Effector memory CD8-positive, alpha-beta T cell (primary cell): ENCODE results near the gene GSPT1.

Experiments
- ATAC-seq: fragments of 150-1000 bp; cut with Tn5 transposase; replicated peaks from 2 replicates; pipeline ENCODE4 v1.10.0; 2021; ENCODE audit warnings: mild to moderate bottlenecking, moderate library complexity
- DNase-seq, 3 experiments: peaks; one replicate each; pipeline ENCODE4 v3.0.0; 2021
- H3K27ac Mint-ChIP-seq, 2 donors: one replicate each; pipeline ENCODE4 v1.8.0; 2022; ENCODE audit warnings: mild to moderate bottlenecking in 2 of 2, mixed read lengths in 2 of 2, moderate library complexity in 2 of 2
- H3K27me3 Mint-ChIP-seq, 2 donors: one replicate each; pipeline ENCODE4 v1.8.0; 2022; ENCODE audit warnings: mixed read lengths in 2 of 2
- H3K36me3 Mint-ChIP-seq: one replicate; pipeline ENCODE4 v1.8.0; 2022; ENCODE audit warnings: mild to moderate bottlenecking, moderate library complexity, mixed read lengths; ENCODE audit not compliant: insufficient read depth
- H3K4me1 Mint-ChIP-seq, 2 donors: one replicate each; pipeline ENCODE4 v1.8.0; 2022; ENCODE audit warnings: low read depth in 2 of 2, mixed read lengths in 2 of 2
- H3K4me3 Mint-ChIP-seq, 2 donors: one replicate each; pipeline ENCODE4 v1.8.0; 2022; ENCODE audit warnings: mild to moderate bottlenecking in 2 of 2, mixed read lengths in 2 of 2, moderate library complexity in 2 of 2
- H3K9me3 Mint-ChIP-seq, 2 donors: one replicate each; pipeline ENCODE4 v1.8.0; 2022; ENCODE audit warnings: mixed read lengths in 2 of 2

Gene GSPT1

DNA sequence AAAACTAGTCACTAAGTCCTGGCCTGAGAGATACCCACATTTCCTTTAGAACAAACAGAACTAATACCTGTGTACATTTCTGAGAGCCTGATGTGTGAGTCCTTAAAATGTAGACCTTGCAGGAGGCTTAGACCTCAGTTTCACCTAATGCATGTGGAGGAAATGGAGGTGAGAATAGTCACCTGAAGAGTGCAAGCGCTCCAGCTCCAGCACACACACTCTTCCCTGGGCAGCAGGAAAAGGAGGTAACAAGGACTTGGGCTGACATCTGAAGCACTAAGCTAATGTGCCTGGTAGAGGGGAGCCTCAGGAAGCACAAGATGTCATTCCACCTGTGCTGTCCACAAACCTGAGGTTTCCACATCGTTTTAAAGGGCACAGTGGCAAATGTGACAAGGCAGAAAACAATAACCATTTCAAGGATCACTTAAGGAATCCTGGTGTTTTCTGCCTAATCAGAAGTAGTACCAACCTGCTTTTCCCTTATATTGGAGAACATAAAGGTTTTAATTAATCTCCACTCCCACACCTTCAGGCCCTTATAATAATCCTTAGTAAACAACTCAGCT, 47.3 kb downstream of the GSPT1 start:
- DNase-seq = no peak
- Mint-ChIP-seq H3K9me3 (no peaks in the 10 kb centered on the region), H3K36me3 (peaks cover 41% of the 10 kb centered on the region), H3K27me3 (no peaks in the 10 kb centered on the region), H3K4me1 (peaks cover 0 to 11% of the 10 kb centered on the region in 2 donors), H3K27ac (peak overlapping the region; percentile 51 to 71), H3K4me3 (no peak overlapping the region)
- no peak for ATAC-seq

DNA sequence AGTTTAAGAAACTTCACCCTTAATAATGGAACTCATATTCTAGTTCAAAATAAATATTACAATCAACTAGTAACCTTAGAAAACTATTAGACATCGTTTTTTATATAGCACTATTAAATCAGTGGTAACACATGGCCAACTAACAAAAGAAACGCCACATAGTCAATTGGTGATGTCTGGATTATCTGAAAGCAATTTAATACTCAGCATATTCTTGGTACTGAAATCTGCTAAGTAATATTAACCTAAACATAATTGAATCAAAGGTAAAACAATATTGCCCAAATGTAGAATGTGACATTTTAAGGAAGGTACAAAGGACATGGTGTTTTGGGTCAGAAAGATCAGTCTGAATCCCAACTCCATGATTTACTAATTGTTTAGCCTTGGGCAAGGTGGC, 53.3 kb downstream of the GSPT1 start:
- no peak overlapping the region for H3K27ac Mint-ChIP-seq
- DNase-seq (no peak), ATAC-seq (no peak)
- H3K4me1 Mint-ChIP-seq = peaks cover 1 to 27% of the 10 kb centered on the region in 2 donors
- no peak overlapping the region for H3K4me3 Mint-ChIP-seq
- H3K9me3 Mint-ChIP-seq = no peaks in the 10 kb centered on the region
- H3K27me3 Mint-ChIP-seq = no peaks in the 10 kb centered on the region
- peaks cover 11% of the 10 kb centered on the region for H3K36me3 Mint-ChIP-seq

DNA sequence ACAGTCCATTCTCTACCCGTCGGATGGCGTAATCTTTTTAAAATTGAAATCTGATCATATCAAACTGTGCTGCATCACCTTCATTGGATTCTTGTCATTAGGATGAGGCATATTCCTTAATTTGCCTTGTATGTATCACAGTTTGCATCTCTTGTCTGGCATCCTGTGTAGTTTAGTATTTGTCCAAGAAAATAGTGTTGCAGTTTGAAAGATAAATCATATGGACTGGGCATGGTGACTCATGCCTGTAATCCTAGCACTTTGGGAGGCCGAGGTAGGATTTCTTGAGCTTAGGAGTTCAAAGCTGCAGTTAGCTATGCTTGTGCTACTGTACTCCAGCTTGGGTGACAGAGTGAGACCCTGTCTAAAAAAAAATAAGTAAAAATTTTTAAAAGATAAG, 58.6 kb downstream of the GSPT1 start:
- no peaks in the 10 kb centered on the region for H3K9me3 Mint-ChIP-seq

DNA sequence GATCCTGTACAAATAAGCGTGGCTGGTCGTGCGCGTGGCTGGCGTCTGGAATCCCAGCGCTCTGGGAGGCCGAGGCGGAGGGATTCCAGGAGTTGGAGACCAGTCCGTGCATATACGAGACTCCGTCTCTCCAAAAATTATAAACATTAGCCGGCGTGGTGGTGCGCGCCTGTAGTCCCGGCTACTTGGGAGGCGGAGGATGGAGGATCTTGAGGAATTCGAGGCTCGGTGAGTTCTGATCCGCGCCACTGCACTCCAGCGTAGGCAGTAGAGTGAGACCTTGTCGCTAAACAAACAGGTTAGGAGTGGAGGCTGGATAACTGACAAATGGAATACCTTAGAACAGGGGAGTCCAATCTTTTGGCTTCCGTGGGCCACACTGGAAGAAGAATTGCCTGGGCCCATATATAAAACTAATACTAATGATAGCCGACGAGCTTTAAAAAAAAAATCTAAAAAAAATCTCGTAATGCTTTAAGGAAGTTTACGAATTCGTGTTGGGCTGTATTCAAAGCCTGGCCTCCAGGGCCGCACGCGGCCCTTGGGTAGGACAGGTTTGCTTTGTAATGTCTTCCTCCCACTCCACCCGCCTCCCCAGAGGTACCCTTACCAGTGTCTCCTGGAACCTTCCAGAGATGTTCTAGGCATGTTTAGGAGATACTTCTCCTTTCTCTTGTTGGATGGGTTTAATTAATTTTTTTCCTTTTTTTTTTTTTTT, 63.5 kb downstream of the GSPT1 start:
- ATAC-seq = no peak
- peaks cover 32 to 44% of the 10 kb centered on the region in 2 donors for H3K4me1 Mint-ChIP-seq
- peaks cover 38% of the 10 kb centered on the region for H3K36me3 Mint-ChIP-seq
- H3K4me3 Mint-ChIP-seq = peak overlapping the region; percentile 99
- no peaks in the 10 kb centered on the region for H3K27me3 Mint-ChIP-seq
- peak overlapping the region; percentile 97 to 98 for H3K27ac Mint-ChIP-seq
- DNase-seq = no peak
- no peaks in the 10 kb centered on the region for H3K9me3 Mint-ChIP-seq

More for the DNA sequence above, 58.6 kb downstream of the GSPT1 start:
- H3K36me3 Mint-ChIP-seq = peaks cover 3% of the 10 kb centered on the region
- H3K27ac Mint-ChIP-seq = peak overlapping the region in 1 of 2 donors; percentile 23
- no peak for DNase-seq
- H3K4me3 Mint-ChIP-seq = no peak overlapping the region
- no peaks in the 10 kb centered on the region for H3K27me3 Mint-ChIP-seq
- no peak for ATAC-seq
- peaks cover 14 to 36% of the 10 kb centered on the region in 2 donors for H3K4me1 Mint-ChIP-seq

DNA sequence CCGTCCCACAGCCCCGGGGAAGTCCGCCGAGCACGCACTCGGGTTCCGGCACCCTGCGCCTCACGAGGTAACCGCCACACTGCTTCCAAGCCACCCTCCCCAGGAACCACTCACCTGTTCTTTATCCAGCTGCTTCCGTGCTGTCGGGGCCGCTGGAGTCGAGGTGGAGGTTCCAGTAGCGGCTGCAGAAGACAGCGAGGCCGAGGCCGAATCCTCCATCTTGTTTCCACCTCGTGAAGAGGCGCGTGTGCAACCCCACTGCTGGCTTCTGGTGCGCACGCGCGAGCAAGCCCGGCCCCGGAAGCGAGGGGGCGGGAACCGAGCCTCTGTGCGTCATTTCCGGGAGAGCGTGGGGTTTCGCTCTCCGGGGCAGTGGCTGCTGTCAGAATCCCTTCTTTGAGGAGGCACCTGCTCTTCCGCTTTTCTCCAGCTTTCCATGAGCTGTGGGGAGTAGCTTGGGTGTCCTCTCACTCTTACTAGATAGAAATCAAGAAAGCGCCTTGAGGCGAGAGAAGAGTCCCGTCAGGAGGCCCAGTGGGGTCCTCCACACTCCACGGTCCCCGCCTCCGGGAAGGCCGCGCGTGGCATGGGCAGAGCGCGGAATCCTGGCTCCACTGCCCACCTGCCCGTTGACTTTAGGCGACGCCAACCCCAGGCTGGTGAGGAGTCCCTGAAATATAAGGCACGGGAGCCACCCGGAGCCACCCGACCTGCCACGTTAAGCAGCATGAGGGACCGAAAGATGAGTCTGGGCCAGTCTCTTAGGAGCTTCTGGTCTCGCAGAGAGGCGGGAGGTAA, 64.3 kb downstream of the GSPT1 start, which contains the start of gene RSL1D1:
RSL1D1 (minus strand) TSS at position 249 of the 798 bp plus-strand sequence; CDS start at position 219, 30 bp downstream.
- no peaks in the 10 kb centered on the region for H3K27me3 Mint-ChIP-seq
- no peaks in the 10 kb centered on the region for H3K9me3 Mint-ChIP-seq
- peaks cover 45% of the 10 kb centered on the region for H3K36me3 Mint-ChIP-seq
- peaks cover 32 to 39% of the 10 kb centered on the region in 2 donors for H3K4me1 Mint-ChIP-seq
- peak within 1 kb of the TSS; percentile 97 to 98 for H3K27ac Mint-ChIP-seq
- ATAC-seq (peak; percentile 89), DNase-seq (peak; percentile 91 to 97 (median 96))
- peak within 1 kb of the TSS; percentile 99 for H3K4me3 Mint-ChIP-seq

DNA sequence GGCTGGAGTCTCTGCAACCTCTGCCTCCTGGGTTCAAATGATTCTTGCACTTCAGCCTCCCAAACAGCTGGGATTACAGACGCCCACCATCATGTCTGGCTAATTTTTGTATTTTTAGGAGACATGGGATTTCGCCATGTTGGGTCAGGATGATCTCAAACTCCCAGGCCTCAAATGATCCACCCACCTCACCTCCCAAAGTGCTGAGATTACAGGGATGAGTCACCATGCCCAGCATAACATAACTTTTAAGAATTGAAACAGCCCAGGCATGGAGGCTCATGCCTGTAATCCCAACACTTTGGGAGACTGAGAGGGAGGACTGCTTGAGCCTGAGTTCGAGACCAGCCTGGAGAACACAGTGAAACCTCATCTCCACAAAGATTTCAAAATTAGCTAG, 66.9 kb downstream of the GSPT1 start:
- no peaks in the 10 kb centered on the region for H3K27me3 Mint-ChIP-seq
- no peak for ATAC-seq
- H3K4me3 Mint-ChIP-seq = no peak overlapping the region
- no peak for DNase-seq
- H3K27ac Mint-ChIP-seq = no peak overlapping the region
- peaks cover 23 to 25% of the 10 kb centered on the region in 2 donors for H3K4me1 Mint-ChIP-seq
- H3K9me3 Mint-ChIP-seq = no peaks in the 10 kb centered on the region
- H3K36me3 Mint-ChIP-seq = peaks cover 72% of the 10 kb centered on the region

DNA sequence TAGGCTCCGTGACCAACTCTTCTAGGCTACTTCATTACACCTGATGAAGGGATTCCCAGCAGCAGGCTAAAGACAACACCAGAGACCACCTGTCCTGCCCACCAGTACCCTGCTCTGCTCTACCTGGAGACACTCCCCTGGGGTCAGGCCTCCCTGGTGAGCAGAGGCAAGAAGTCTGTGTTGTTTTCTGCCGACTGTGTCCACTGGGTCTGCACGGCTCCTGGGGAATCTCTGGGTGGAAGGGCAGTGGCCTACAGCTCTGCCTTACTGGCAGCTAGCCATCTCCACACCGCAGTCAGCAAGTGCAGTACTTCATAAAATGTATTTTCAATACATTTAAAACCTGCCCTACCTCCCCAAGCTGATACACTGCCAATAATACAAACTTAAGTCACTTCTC, 71.3 kb downstream of the GSPT1 start:
- Mint-ChIP-seq H3K9me3 (no peaks in the 10 kb centered on the region), H3K27ac (peak overlapping the region in 1 of 2 donors; percentile 60), H3K4me1 (peaks cover 5 to 9% of the 10 kb centered on the region in 2 donors), H3K36me3 (peaks cover 93% of the 10 kb centered on the region), H3K27me3 (no peaks in the 10 kb centered on the region), H3K4me3 (no peak overlapping the region)
- DNase-seq (no peak), ATAC-seq (no peak)

DNA sequence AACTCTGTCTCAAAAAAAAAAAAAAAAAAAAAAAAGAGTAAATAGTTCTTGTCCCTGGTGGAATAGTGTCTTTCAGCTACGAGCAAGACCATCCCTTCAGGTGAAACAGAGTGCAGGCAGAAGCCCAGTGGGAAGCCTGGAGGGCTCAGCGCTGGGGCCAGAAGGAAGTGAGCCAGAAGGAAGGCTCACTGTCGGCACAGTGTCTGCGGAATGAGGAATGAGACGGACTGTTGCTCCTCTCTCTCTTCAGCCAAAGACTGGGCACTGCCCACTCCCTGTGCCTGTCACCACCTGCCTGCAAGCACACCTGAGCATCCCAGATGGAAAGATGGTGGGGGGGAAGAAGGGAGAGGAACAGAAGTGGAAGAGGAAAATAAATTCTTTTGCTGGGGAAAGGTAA, 71.9 kb downstream of the GSPT1 start:
- peaks cover 5 to 9% of the 10 kb centered on the region in 2 donors for H3K4me1 Mint-ChIP-seq
- peaks cover 99% of the 10 kb centered on the region for H3K36me3 Mint-ChIP-seq
- DNase-seq (no peak), ATAC-seq (no peak)
- peak overlapping the region in 1 of 2 donors; percentile 60 for H3K27ac Mint-ChIP-seq
- H3K9me3 Mint-ChIP-seq = no peaks in the 10 kb centered on the region
- no peaks in the 10 kb centered on the region for H3K27me3 Mint-ChIP-seq
- H3K4me3 Mint-ChIP-seq = no peak overlapping the region

DNA sequence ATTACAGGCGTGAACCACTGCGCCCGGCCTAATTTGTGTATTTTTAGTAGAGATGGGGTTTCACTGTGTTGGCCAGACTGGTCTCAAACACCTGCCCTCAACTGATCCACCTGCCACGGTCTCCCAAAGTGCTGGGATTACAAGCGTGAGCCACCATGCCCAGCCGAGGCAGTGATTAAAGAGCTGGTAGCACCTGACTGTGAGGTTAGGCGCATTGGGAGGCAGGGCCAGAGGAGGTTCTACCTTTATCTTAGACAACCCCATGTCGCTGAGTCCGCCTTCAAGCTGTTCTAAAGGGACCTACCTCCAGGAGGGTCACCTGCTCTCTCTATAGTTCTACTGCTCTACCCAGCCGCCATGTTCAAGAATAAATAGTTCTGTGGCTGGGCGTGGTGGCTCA, 72.5 kb downstream of the GSPT1 start:
- Mint-ChIP-seq H3K9me3 (no peaks in the 10 kb centered on the region), H3K27me3 (no peaks in the 10 kb centered on the region), H3K27ac (peak overlapping the region in 1 of 2 donors; percentile 60), H3K4me3 (no peak overlapping the region), H3K4me1 (peaks cover 3 to 9% of the 10 kb centered on the region in 2 donors), H3K36me3 (peaks cover 99% of the 10 kb centered on the region)
- DNase-seq (no peak), ATAC-seq (no peak)

DNA sequence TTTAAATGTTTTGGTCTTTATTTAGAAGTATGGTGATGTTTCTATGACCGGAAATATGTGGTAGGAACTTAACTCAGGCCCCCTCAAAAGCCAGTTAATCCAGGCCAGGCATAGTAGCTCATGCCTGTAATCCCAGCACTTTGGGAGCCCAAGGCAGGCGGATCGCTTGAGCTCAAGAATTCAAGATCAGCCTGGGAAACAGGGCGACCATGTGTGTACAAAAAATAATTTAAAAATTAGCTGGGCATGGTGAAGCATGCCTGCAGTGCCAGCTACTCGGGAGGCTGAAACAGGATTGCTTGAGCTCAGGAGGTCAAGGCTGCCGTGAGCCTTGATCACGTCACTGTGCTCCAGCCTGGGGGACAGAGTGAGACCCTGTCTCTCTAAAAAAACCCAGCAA, 74.7 kb downstream of the GSPT1 start:
- H3K36me3 Mint-ChIP-seq = peaks cover 95% of the 10 kb centered on the region
- no peaks in the 10 kb centered on the region for H3K27me3 Mint-ChIP-seq
- H3K4me3 Mint-ChIP-seq = no peak overlapping the region
- ATAC-seq (no peak), DNase-seq (no peak)
- no peak overlapping the region for H3K27ac Mint-ChIP-seq
- no peaks in the 10 kb centered on the region for H3K9me3 Mint-ChIP-seq
- H3K4me1 Mint-ChIP-seq = peaks cover 3 to 4% of the 10 kb centered on the region in 2 donors

DNA sequence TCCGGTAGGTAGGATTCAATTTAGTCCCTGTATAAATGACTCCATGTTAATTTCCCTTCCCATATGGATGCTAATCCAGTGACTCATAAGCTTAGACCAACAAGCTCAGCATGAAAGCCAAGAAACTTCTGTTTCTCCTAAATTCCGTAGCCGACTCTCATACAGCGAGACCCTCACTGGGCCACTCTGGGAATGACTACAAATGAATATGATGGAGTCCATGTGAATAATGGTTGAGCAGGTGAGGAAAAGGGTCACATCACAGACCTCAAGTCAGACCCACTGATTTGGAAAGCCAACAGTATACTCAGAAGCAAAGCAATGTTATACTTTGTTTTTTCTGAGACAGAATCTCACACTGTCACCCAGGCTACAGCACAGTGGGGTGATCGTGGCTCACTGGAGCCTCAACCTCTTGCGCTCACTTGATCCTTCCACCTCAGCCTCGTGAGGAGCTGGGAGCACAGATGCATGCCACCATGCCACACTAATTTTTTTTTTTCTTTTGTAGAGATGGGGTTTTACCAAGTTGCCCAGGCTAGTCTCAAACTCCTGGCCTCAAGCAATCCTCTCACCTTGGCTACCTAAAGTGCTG, 79.0 kb downstream of the GSPT1 start:
- DNase-seq (no peak), ATAC-seq (no peak)
- H3K4me3 Mint-ChIP-seq = no peak overlapping the region
- peaks cover 0 to 4% of the 10 kb centered on the region in 2 donors for H3K4me1 Mint-ChIP-seq
- no peaks in the 10 kb centered on the region for H3K9me3 Mint-ChIP-seq
- peaks cover 55% of the 10 kb centered on the region for H3K36me3 Mint-ChIP-seq
- H3K27me3 Mint-ChIP-seq = no peaks in the 10 kb centered on the region
- H3K27ac Mint-ChIP-seq = peak overlapping the region in 1 of 2 donors; percentile 41

DNA sequence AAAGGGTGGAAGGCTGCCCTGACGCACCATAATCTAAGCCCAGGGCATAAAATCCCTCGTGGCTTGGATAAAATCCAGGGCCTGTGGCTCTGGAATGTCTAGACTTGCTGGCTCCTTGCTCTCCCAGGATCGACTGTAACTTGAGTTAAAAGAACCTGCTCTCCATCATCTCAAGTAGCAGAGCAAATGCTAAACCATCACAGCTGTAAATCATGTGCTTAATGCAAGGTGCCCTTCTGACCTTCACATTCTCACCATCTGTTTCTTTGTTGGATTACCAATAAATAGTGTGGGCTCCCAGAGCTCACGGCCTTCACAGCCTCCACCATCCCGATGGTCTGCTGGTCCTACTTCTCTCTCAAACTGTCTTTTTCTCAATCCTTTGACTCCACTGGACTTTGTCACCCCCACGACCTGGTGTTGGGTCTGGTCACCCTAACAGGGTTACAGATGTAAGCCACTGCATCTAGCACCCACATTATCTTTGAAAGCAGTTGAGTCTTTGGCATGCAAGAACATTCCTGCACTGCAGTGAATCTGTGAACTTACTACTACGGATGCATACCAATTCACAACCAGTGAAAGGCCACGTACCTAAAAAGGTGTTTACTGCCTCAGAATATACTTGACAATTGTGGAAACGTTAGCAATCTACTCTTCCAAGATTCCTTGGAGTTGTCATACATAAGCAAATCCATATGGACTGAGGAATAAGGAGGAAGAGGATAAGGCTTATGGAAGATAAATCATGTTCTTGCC, 79.7 kb downstream of the GSPT1 start:
- no peak for DNase-seq
- no peak for ATAC-seq
- Mint-ChIP-seq H3K36me3 (peaks cover 49% of the 10 kb centered on the region), H3K4me3 (no peak overlapping the region), H3K9me3 (no peaks in the 10 kb centered on the region), H3K27ac (peak overlapping the region in 1 of 2 donors; percentile 16), H3K27me3 (no peaks in the 10 kb centered on the region), H3K4me1 (peaks cover 0 to 4% of the 10 kb centered on the region in 2 donors)

DNA sequence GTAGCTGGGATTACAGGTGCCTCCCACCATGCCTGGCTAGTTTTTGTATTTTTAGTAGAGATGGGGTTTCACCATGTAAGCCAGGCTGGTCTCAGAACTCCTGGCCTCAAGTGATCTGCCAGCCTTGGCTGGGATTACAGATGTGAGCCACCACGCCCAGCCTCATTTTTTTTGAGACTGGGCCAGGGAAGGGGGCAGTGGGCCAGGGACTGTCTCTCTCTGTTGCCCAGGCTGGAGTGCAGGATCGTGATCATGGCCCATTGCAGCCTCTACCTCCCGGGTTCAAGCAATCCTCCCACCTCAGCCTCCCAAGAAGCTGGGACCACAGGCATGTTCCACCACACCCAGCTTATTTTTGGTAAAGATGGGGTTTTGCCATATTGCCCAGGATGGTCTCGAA, 80.4 kb downstream of the GSPT1 start:
- Mint-ChIP-seq H3K36me3 (peaks cover 41% of the 10 kb centered on the region), H3K27ac (no peak overlapping the region), H3K9me3 (no peaks in the 10 kb centered on the region), H3K4me3 (no peak overlapping the region), H3K4me1 (peaks cover 0 to 4% of the 10 kb centered on the region in 2 donors), H3K27me3 (no peaks in the 10 kb centered on the region)
- DNase-seq = no peak
- ATAC-seq = no peak
